RWPE2 (cell line): Measurements from ENCODE around the gene EFNB2.

Experiments
- ATAC-seq: fragments of 200-7000 bp; cut with Tn5 transposase; 3 replicates; pipeline ENCODE4 v1.9.1; 2021; ENCODE audit warnings: low read depth
- DNase-seq: peaks from one replicate; pipeline ENCODE4 v3.0.0-alpha.2; 2020; ENCODE audit warnings: low spot score
- H3K27ac ChIP-seq: fragments of 450-650 bp; 2 replicates; pipeline ENCODE4 v1.5.1; 2017; ENCODE audit warnings: mild to moderate bottlenecking; ENCODE audit not compliant: poor library complexity, severe bottlenecking
- H3K27me3 ChIP-seq: fragments of 250-450 bp; sonication (Bioruptor Pico); 2 replicates; pipeline ENCODE4 v1.5.1; 2021; ENCODE audit warnings: mild to moderate bottlenecking, moderate library complexity; ENCODE audit not compliant: insufficient read depth, poor library complexity, severe bottlenecking
- H3K36me3 ChIP-seq: fragments of 250-450 bp; sonication (Bioruptor Pico); 2 replicates; pipeline ENCODE4 v1.5.1; 2020; ENCODE audit warnings: low read depth, mild to moderate bottlenecking, moderate library complexity
- H3K4me1 ChIP-seq: fragments of 250-450 bp; sonication (Bioruptor Pico); 2 replicates; pipeline ENCODE4 v1.5.1; 2021; ENCODE audit warnings: mild to moderate bottlenecking, moderate library complexity; ENCODE audit not compliant: insufficient read depth, poor library complexity, severe bottlenecking
- H3K4me3 ChIP-seq: fragments of 250-450 bp; sonication (Bioruptor Pico); 2 replicates; pipeline ENCODE4 v1.5.1; 2021; ENCODE audit warnings: mild to moderate bottlenecking, moderate library complexity; ENCODE audit not compliant: severe bottlenecking
- H3K9me3 ChIP-seq: fragments of 250-450 bp; sonication (Bioruptor Pico); 2 replicates; pipeline ENCODE4 v1.5.1; 2021; ENCODE audit warnings: mild to moderate bottlenecking, moderate library complexity; ENCODE audit not compliant: severe bottlenecking
- CTCF ChIP-seq: fragments of 450-650 bp; IDR thresholded peaks from one replicate; pipeline ENCODE4 v1.5.1; 2017; ENCODE audit warnings: mild to moderate bottlenecking, moderate library complexity; ENCODE audit not compliant: poor library complexity, severe bottlenecking

The EFNB2 gene

GRCh38 chr13:106498158-106498557 lies 37.3 kb downstream of the EFNB2 start:
- Histone ChIP-seq H3K4me3 (no peak overlapping the region), H3K36me3 (peaks cover 95% of the 10 kb centered on the region), H3K4me1 (peaks cover 14% of the 10 kb centered on the region), H3K9me3 (no peaks in the 10 kb centered on the region), H3K27ac (no peak overlapping the region), H3K27me3 (no peaks in the 10 kb centered on the region)
- no peak for TF ChIP-seq CTCF
- ATAC-seq (no peak), DNase-seq (no peak)

DNA sequence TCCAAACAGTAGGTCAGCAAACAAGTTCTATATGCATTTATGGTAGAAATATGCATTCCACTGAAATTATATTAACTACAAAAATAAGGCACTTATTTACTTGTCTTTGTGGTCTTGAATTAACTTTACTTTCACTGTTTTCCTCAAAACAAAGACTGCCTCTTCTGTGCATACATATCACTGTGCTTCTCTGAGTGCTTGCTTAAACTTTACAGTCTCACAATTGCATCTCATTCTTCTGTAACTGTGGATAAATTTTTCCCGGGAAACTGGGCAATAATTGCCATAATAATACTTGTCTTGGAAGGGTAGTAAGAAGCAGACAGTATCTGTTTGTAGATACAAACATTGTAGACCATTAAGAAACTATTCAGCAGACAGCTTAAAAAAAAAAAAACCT lies 38.4 kb downstream of the EFNB2 start:
- TF ChIP-seq CTCF: no peak
- DNase-seq (no peak), ATAC-seq (no peak)
- no peak overlapping the region for H3K4me3 ChIP-seq
- no peaks in the 10 kb centered on the region for H3K9me3 ChIP-seq
- H3K4me1 ChIP-seq: peaks cover 9% of the 10 kb centered on the region
- H3K27ac ChIP-seq: no peak overlapping the region
- peaks cover 95% of the 10 kb centered on the region for H3K36me3 ChIP-seq
- no peaks in the 10 kb centered on the region for H3K27me3 ChIP-seq

GRCh38 chr13:106496072-106496997 lies 39.1 kb downstream of the EFNB2 start:
- Histone ChIP-seq H3K27ac (no peak overlapping the region), H3K9me3 (no peaks in the 10 kb centered on the region), H3K4me3 (no peak overlapping the region), H3K27me3 (no peaks in the 10 kb centered on the region), H3K4me1 (peaks cover 8% of the 10 kb centered on the region), H3K36me3 (peaks cover 98% of the 10 kb centered on the region)
- ATAC-seq: no peak
- DNase-seq: no peak
- TF ChIP-seq CTCF: no peak

- no peak for ATAC-seq
- no peak overlapping the region for H3K4me3 ChIP-seq
- no peak for DNase-seq
- no peak overlapping the region for H3K27ac ChIP-seq
- no peaks in the 10 kb centered on the region for H3K4me1 ChIP-seq
- no peaks in the 10 kb centered on the region for H3K27me3 ChIP-seq
- H3K36me3 ChIP-seq: peaks cover 98% of the 10 kb centered on the region
- H3K9me3 ChIP-seq: no peaks in the 10 kb centered on the region
- TF ChIP-seq CTCF: no peak
Measured at GRCh38 chr13:106494936-106495335, 40.5 kb downstream of the EFNB2 start.

- no peak for DNase-seq
- Histone ChIP-seq H3K27me3 (no peaks in the 10 kb centered on the region), H3K27ac (no peak overlapping the region), H3K4me1 (no peaks in the 10 kb centered on the region), H3K9me3 (no peaks in the 10 kb centered on the region), H3K36me3 (peaks cover 98% of the 10 kb centered on the region), H3K4me3 (no peak overlapping the region)
- TF ChIP-seq CTCF: no peak
- ATAC-seq: no peak
Measured at GRCh38 chr13:106494506-106494905, 41.0 kb downstream of the EFNB2 start.
